ENCODE data around the gene CCDC122.
A peak's percentile ranks its signal among the peaks of the same experiment; 100 is the strongest.

The CCDC122 gene

GRCh38 chr13:43799191-43799590 is 80.3 kb downstream of the CCDC122 start:
- DNase-seq: no peak

GRCh38 chr13:43797869-43798268 is 81.7 kb downstream of the CCDC122 start:
- no peak for DNase-seq

- DNase-seq: no peak
Observed at GRCh38 chr13:43797159-43797558, 82.4 kb downstream of the CCDC122 start.

- no peak for DNase-seq
Observed at GRCh38 chr13:43794416-43794815, 85.1 kb downstream of the CCDC122 start.

- no peak for DNase-seq
Observed at GRCh38 chr13:43792076-43792881, 87.3 kb downstream of the CCDC122 start.

- peak; percentile 58 for DNase-seq
Observed at GRCh38 chr13:43787997-43788396, 91.5 kb downstream of the CCDC122 start.

GRCh38 chr13:43787518-43787891 is 92.0 kb downstream of the CCDC122 start:
- no peak for DNase-seq

- peak; percentile 93 for DNase-seq
Observed at GRCh38 chr13:43786766-43787517, 92.6 kb downstream of the CCDC122 start, which contains the start of gene ENOX1. Gene ENOX1 (minus strand): TSS chr13:43786972.

- no peak for DNase-seq
Observed at GRCh38 chr13:43786472-43786765, 93.1 kb downstream of the CCDC122 start.
